T-helper 17 cell (primary cell): ENCODE measurements around the gene HDDC2. TPM values are rescaled to one million over a fixed set of nuclear protein-coding genes. Genes with fewer than 3 reads are reported as not detected.
A peak's percentile ranks its signal among the peaks of the same experiment; 100 is the strongest.

Source experiments
- ATAC-seq: fragments of 150-1000 bp; cut with Tn5 transposase; 2 replicates; pipeline ENCODE4 v1.10.0; 2021; ENCODE audit warnings: mild to moderate bottlenecking, moderate library complexity
- DNase-seq, 3 donors: peaks; one replicate each; pipeline versions ENCODE4 v3.0.0 to v3.0.0-alpha.2; 2020 to 2021
- H3K9me3 ChIP-seq: one replicate; pipeline ENCODE4 v1.7.0; 2013; ENCODE audit warnings: low read length, mild to moderate bottlenecking; ENCODE audit not compliant: control insufficient read depth, poor library complexity, severe bottlenecking
- H3K27ac Mint-ChIP-seq: one replicate; pipeline ENCODE4 v1.8.0; 2022; ENCODE audit warnings: mild to moderate bottlenecking, moderate library complexity, mixed read lengths
- H3K27me3 Mint-ChIP-seq: one replicate; pipeline ENCODE4 v1.8.0; 2022; ENCODE audit warnings: mixed read lengths
- H3K36me3 Mint-ChIP-seq: one replicate; pipeline ENCODE4 v1.8.0; 2022; ENCODE audit warnings: low read depth, mixed read lengths
- H3K4me1 Mint-ChIP-seq: one replicate; pipeline ENCODE4 v1.8.0; 2022; ENCODE audit warnings: mild to moderate bottlenecking, mixed read lengths
- H3K4me3 Mint-ChIP-seq: one replicate; pipeline ENCODE4 v1.8.0; 2022; ENCODE audit warnings: mild to moderate bottlenecking, moderate library complexity, mixed read lengths
- total RNA-seq, 4 donors: library from RNA in 2 of 4; stranded (reverse) in 2 of 4; gene quantifications; one replicate each; pipeline ENCODE4 v1.2.3 and lab custom pipeline; 2022 to 2026

HDDC2 gene
- total RNA-seq, 2 donors from 2014 or later = 22.1 to 33.1 TPM

- peaks cover 6% of the 10 kb centered on the region for H3K27me3 Mint-ChIP-seq
- peaks cover 4% of the 10 kb centered on the region for H3K4me1 Mint-ChIP-seq
- DNase-seq (no peak), ATAC-seq (no peak)
- H3K36me3 Mint-ChIP-seq = no peaks in the 10 kb centered on the region
- H3K9me3 ChIP-seq = no peaks in the 10 kb centered on the region
- no peak overlapping the region for H3K4me3 Mint-ChIP-seq
- no peak overlapping the region for H3K27ac Mint-ChIP-seq
Observed at GRCh38 chr6:125255201-125255600, 46.6 kb downstream of the HDDC2 start.

- no peak for DNase-seq
- no peak for ATAC-seq
- H3K27me3 Mint-ChIP-seq = peaks cover 6% of the 10 kb centered on the region
- no peak overlapping the region for H3K27ac Mint-ChIP-seq
- no peak overlapping the region for H3K4me3 Mint-ChIP-seq
- no peaks in the 10 kb centered on the region for H3K36me3 Mint-ChIP-seq
- no peaks in the 10 kb centered on the region for H3K9me3 ChIP-seq
- H3K4me1 Mint-ChIP-seq = peaks cover 4% of the 10 kb centered on the region
Observed at GRCh38 chr6:125254321-125254720, 47.4 kb downstream of the HDDC2 start.

GRCh38 chr6:125253881-125254280 lies 47.9 kb downstream of the HDDC2 start:
- Mint-ChIP-seq H3K4me3 (no peak overlapping the region), H3K27me3 (peaks cover 6% of the 10 kb centered on the region)
- no peak for ATAC-seq

GRCh38 chr6:125252891-125253290 lies 48.9 kb downstream of the HDDC2 start:
- DNase-seq = no peak
- Mint-ChIP-seq H3K4me3 (no peak overlapping the region), H3K27me3 (peaks cover 8% of the 10 kb centered on the region), H3K4me1 (peaks cover 4% of the 10 kb centered on the region), H3K36me3 (no peaks in the 10 kb centered on the region), H3K27ac (no peak overlapping the region)
- ATAC-seq = no peak
- H3K9me3 ChIP-seq = no peaks in the 10 kb centered on the region

More at GRCh38 chr6:125253881-125254280, 47.9 kb downstream of the HDDC2 start:
- H3K4me1 Mint-ChIP-seq = peaks cover 4% of the 10 kb centered on the region
- DNase-seq = no peak
- H3K27ac Mint-ChIP-seq = no peak overlapping the region
- H3K36me3 Mint-ChIP-seq = no peaks in the 10 kb centered on the region
- no peaks in the 10 kb centered on the region for H3K9me3 ChIP-seq

- no peak for ATAC-seq
Observed at GRCh38 chr6:125251516-125252220, 50.1 kb downstream of the HDDC2 start.

GRCh38 chr6:125250511-125250910 lies 51.3 kb downstream of the HDDC2 start:
- no peaks in the 10 kb centered on the region for H3K36me3 Mint-ChIP-seq
- no peak overlapping the region for H3K27ac Mint-ChIP-seq
- DNase-seq = no peak
- no peaks in the 10 kb centered on the region for H3K9me3 ChIP-seq
- H3K27me3 Mint-ChIP-seq = peaks cover 16% of the 10 kb centered on the region
- no peak for ATAC-seq
- peaks cover 4% of the 10 kb centered on the region for H3K4me1 Mint-ChIP-seq
- no peak overlapping the region for H3K4me3 Mint-ChIP-seq

More at GRCh38 chr6:125251516-125252220, 50.1 kb downstream of the HDDC2 start:
- Mint-ChIP-seq H3K27me3 (peaks cover 16% of the 10 kb centered on the region), H3K27ac (peak overlapping the region; percentile 54), H3K4me3 (no peak overlapping the region), H3K36me3 (no peaks in the 10 kb centered on the region), H3K4me1 (peaks cover 4% of the 10 kb centered on the region)
- no peak for DNase-seq
- H3K9me3 ChIP-seq = no peaks in the 10 kb centered on the region

GRCh38 chr6:125248136-125248535 lies 53.6 kb downstream of the HDDC2 start:
- H3K27ac Mint-ChIP-seq = no peak overlapping the region
- no peak for ATAC-seq
- H3K4me1 Mint-ChIP-seq = peaks cover 4% of the 10 kb centered on the region
- no peak for DNase-seq
- peaks cover 16% of the 10 kb centered on the region for H3K27me3 Mint-ChIP-seq
- no peaks in the 10 kb centered on the region for H3K36me3 Mint-ChIP-seq
- H3K9me3 ChIP-seq = no peaks in the 10 kb centered on the region
- no peak overlapping the region for H3K4me3 Mint-ChIP-seq

- no peak overlapping the region for H3K27ac Mint-ChIP-seq
- no peaks in the 10 kb centered on the region for H3K9me3 ChIP-seq
- DNase-seq = no peak
- no peak overlapping the region for H3K4me3 Mint-ChIP-seq
- H3K36me3 Mint-ChIP-seq = no peaks in the 10 kb centered on the region
- ATAC-seq = no peak
- H3K27me3 Mint-ChIP-seq = peaks cover 11% of the 10 kb centered on the region
- no peaks in the 10 kb centered on the region for H3K4me1 Mint-ChIP-seq
Observed at GRCh38 chr6:125246566-125246965, 55.2 kb downstream of the HDDC2 start.

- Mint-ChIP-seq H3K4me1 (no peaks in the 10 kb centered on the region), H3K27me3 (peaks cover 11% of the 10 kb centered on the region), H3K4me3 (no peak overlapping the region), H3K36me3 (no peaks in the 10 kb centered on the region), H3K27ac (no peak overlapping the region)
- ATAC-seq (no peak), DNase-seq (no peak)
- H3K9me3 ChIP-seq = no peaks in the 10 kb centered on the region
Observed at GRCh38 chr6:125245523-125246264, 56.1 kb downstream of the HDDC2 start.

GRCh38 chr6:125245109-125245508 lies 56.7 kb downstream of the HDDC2 start:
- H3K36me3 Mint-ChIP-seq = no peaks in the 10 kb centered on the region
- no peak overlapping the region for H3K4me3 Mint-ChIP-seq
- ATAC-seq (no peak), DNase-seq (no peak)
- no peak overlapping the region for H3K27ac Mint-ChIP-seq
- H3K27me3 Mint-ChIP-seq = peaks cover 11% of the 10 kb centered on the region
- H3K4me1 Mint-ChIP-seq = no peaks in the 10 kb centered on the region
- H3K9me3 ChIP-seq = no peaks in the 10 kb centered on the region

GRCh38 chr6:125237764-125238163 lies 64.0 kb downstream of the HDDC2 start:
- no peaks in the 10 kb centered on the region for H3K9me3 ChIP-seq
- no peak for ATAC-seq

GRCh38 chr6:125236536-125237327 lies 65.0 kb downstream of the HDDC2 start:
- no peaks in the 10 kb centered on the region for H3K9me3 ChIP-seq
- no peak for DNase-seq
- Mint-ChIP-seq H3K36me3 (no peaks in the 10 kb centered on the region), H3K4me1 (no peaks in the 10 kb centered on the region), H3K27me3 (no peaks in the 10 kb centered on the region), H3K4me3 (no peak overlapping the region), H3K27ac (no peak overlapping the region)
- ATAC-seq = no peak

More at GRCh38 chr6:125237764-125238163, 64.0 kb downstream of the HDDC2 start:
- Mint-ChIP-seq H3K27ac (no peak overlapping the region), H3K4me1 (no peaks in the 10 kb centered on the region), H3K27me3 (no peaks in the 10 kb centered on the region), H3K36me3 (no peaks in the 10 kb centered on the region), H3K4me3 (no peak overlapping the region)
- DNase-seq = no peak

- peaks cover 3% of the 10 kb centered on the region for H3K27me3 Mint-ChIP-seq
- H3K36me3 Mint-ChIP-seq = no peaks in the 10 kb centered on the region
- H3K27ac Mint-ChIP-seq = no peak overlapping the region
- DNase-seq = no peak
- no peak overlapping the region for H3K4me3 Mint-ChIP-seq
- ATAC-seq = no peak
- no peaks in the 10 kb centered on the region for H3K9me3 ChIP-seq
- no peaks in the 10 kb centered on the region for H3K4me1 Mint-ChIP-seq
Observed at GRCh38 chr6:125233202-125233601, 68.6 kb downstream of the HDDC2 start.
